ENCODE results near the gene OTOL1.

DNA sequence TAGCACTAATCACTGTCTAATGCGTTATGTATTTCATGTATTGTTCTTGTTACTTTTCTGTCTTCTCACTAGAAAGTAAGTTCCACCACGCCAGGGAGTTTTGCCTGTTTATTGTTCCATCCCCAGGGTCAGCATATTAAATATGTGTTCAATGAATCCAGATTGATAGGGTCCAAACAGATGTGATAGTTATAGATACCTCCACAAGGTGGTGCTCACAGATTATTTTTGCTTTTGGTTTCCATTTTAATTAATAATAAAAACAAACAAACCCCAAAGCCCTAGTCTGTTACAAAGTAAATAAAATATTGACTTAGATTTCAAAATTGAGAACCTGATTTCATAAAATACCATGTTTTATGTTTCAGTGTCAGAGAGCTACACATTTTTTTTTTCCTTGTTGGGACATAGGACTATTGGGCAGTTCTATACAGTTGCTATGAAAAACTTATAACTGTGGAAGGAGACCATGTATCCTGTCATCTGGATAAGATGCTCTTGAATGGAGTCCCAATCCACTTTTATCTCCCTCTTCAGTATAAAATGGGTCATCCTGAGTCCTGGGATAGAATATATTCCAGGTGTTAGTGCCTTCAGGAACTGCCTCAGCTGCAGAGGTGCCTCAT is 12.4 kb downstream of the OTOL1 start:
- TF ChIP-seq GATA2 (IDR thresholded peaks at IDR 0.05; ENCODE audit: low read depth, low read length) (no peak), GATA3 (IDR thresholded peaks at IDR 0.05; ENCODE audit: low read depth, low read length) (no peak)
